AG20443 (cell line): ENCODE results near the gene LRIG1.

ENCODE experiments used
- DNase-seq: peaks from one replicate; pipeline ENCODE4 v3.0.0; 2012; ENCODE audit warnings: low spot score, mixed read lengths

Gene LRIG1

GRCh38 chr3:66486646-66487045 lies 14.2 kb downstream of the LRIG1 start:
- DNase-seq = peak; percentile 61

DNA sequence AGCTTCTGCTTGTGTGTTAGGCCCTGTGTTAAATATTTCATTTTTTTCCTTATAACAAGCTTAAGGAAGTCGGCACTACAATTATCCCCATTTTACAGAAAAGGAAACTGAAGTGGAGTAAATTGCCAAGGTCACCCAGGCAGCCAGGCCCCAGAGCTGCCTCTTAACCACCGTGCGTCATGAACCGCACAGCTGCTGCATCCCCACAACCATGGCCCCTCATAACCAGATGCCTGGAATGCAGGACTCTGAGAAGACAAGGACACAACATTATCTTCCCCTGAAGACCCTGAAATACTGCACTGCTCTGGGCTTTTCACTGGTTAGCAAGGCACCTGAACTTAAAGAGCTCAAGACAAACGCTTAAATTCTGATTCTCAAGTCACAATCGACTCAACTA lies 14.6 kb downstream of the LRIG1 start:
- DNase-seq = peak; percentile 35

- DNase-seq = peak; percentile 53
These were observed 15.4 kb downstream of the LRIG1 start for GRCh38 chr3:66485291-66485968.

- no peak for DNase-seq
These were observed 16.5 kb downstream of the LRIG1 start for GRCh38 chr3:66484106-66484844.

GRCh38 chr3:66483409-66483906 lies 17.4 kb downstream of the LRIG1 start:
- DNase-seq = peak; percentile 24

- peak; percentile 59 for DNase-seq
These were observed 17.8 kb downstream of the LRIG1 start for GRCh38 chr3:66483006-66483405.

DNA sequence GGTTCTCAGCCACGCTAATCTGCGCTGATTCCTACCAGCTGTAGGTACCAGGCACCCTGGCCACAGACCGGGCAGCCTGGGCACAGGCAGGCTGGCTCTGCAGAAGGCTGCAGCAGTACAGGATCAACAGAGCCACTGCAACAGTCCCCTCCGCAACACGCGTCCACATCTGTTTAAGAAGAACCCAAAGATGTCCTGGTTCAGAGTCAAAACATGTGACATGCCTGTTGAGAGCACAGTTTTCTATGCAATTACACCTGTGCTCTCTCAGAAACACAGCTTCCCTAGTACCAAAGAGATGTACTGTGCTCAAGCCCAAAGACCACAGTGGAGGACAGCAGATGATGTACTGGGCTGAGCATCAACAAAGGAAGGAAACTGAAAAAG lies 18.8 kb downstream of the LRIG1 start:
- DNase-seq = no peak

DNA sequence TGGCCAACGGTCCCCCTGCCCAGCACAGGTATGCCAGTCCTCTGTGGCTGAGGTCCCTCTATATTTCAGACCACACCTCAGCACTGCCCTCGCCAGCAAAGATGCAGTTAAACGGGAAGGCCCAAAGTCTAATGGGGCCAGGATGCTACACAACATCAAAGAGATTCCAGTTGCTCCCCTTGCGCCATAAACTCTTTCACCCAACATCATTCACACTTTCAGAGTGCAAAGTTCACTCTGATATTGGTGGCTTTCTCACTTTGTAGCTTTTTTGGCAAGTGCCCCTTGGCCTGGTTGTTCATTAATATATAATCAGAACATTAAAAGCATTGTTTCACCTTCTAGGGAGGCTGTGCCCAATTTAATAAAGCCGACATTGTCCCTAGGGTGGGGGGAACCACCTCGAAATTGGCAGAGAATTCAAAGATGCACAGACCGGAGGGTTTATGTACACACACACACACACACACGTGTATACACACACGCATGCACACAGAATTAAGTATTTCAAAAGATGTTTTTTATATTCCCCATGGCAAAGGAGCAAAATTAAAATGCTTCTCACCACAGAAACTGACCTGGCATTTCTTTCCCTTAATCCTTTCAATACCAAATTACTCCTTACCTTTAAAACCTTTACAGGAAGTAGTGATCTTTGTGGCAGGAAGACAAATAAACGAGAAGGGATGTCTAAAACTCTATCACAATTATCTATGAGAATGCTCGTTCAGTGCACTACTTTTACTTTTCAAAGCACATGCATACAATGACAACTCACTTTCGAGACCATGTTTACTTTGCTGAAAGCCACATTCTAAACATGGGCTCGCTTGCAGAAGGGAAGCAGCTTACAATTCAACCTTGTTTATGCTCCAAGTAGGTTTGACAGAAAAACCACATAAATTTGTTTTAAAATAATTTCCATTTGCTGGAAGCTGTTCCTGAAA lies 19.5 kb downstream of the LRIG1 start:
- DNase-seq = no peak

DNA sequence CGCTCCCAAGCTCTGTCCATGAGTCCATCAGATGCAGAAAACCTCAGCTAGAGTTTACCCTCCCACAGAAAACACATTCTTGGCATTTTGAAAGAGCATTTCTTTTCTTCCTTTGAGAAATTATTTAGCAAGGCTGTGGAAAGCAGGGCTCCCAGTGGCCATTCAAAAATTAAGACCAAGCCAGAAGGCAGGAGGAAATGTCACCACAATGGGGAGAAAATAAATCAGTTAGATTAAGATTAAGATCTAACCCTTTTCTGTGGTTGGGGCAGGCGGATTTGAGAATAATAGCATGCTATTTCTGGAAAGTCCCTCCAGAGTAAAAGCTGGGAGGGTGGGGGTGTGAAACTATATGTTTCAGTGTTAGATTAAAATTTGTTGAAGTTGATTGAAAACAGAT lies 20.2 kb downstream of the LRIG1 start:
- DNase-seq = peak; percentile 36

DNA sequence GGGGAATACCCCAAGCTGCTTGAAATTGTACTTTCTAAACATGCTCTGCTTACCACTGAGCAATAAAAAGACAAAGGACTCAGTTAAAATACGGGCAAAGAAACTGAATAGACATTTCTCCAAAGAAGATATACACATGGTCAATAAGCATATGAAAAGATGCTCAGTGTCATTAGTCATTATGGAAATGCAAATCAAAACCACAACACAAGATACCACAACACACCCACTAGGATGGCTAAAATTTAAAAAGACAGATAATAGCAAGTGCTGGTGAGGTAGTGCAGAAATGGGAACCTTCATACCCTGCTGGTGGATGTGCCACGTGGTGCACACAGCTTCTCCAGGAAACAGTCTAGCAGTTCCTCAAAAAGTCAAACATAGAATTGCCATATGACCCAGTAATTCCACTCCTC lies 21.3 kb downstream of the LRIG1 start:
- no peak for DNase-seq

DNA sequence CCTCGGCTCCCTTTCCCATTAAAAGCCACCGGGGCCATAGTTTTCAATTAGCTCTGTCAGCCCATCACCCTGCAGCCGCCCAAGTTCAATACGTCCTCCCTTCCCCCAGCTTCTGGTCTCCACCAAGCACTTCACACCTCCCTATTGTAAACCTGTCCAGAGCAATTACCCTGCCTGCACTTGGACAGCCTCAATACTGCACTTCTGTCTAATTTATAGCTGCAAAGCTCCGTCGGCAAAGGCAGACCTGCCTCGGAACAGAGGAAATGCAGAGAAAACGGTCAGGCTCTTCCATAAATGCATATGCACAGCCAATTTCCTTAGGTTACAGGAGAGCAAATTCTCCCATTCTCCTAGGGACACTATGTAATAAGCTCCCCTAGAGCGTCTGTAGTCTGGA lies 21.9 kb downstream of the LRIG1 start:
- DNase-seq = no peak

- DNase-seq = no peak
These were observed 23.0 kb downstream of the LRIG1 start for GRCh38 chr3:66477856-66478255.

GRCh38 chr3:66476852-66477381 lies 23.9 kb downstream of the LRIG1 start:
- DNase-seq = no peak

GRCh38 chr3:66475386-66476020 lies 25.3 kb downstream of the LRIG1 start:
- DNase-seq = no peak

GRCh38 chr3:66473692-66474091 lies 27.1 kb downstream of the LRIG1 start:
- peak; percentile 51 for DNase-seq

DNA sequence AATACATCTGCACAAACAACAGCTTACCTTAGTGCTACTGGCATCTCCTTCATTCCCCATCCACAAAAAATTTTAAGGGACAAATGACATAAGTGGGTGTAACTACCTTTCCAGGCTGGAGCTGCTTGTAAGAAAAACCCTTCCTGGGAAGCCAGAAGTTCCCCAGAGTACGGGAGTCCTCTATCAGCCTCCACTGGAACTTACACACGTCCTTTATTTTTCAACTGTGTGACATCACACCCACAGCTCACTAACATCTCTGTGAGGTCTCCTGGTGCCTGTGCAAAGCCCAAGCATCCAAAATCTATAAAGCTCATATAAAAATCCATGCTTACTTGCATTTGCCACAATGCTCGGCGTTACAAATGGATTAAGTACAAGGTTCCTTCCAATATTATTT lies 27.6 kb downstream of the LRIG1 start:
- no peak for DNase-seq

DNA sequence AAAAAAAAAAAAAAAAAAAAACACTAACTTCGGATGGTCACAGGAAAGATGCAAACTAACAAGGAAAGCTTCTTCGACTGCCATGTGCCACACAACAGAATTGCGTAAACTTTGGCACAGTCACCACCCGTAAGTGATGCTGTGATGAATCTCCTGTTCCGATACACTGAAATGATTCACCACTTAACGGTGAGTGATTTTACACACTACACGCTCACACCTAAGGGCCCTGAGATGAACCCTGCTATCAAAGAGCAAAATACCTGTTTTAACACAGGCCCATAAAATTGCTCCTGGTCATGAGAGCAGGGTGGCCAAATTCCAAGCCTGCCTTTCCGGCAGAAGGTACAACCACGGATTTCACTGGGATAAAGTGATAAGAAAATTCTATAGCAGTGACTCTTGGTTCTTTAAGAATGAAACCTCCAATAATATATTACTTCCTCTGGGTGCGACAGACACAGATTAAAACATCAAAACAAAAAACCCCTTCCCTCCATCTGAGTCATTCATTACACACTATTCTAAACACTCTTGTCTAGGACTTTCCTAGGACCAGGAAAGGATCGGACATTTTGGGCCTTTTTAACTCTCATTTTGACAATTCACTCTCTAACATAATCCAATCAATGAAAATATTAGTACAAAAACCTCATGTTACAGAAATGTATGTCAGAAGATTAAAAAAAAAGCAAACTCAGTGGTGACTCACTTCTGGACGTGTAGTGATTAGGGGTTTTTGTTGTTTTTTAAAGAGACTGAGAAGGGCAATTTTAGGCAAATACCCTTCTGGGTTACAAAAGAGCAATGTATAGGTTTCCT lies 28.3 kb downstream of the LRIG1 start:
- DNase-seq = peak; percentile 41

DNA sequence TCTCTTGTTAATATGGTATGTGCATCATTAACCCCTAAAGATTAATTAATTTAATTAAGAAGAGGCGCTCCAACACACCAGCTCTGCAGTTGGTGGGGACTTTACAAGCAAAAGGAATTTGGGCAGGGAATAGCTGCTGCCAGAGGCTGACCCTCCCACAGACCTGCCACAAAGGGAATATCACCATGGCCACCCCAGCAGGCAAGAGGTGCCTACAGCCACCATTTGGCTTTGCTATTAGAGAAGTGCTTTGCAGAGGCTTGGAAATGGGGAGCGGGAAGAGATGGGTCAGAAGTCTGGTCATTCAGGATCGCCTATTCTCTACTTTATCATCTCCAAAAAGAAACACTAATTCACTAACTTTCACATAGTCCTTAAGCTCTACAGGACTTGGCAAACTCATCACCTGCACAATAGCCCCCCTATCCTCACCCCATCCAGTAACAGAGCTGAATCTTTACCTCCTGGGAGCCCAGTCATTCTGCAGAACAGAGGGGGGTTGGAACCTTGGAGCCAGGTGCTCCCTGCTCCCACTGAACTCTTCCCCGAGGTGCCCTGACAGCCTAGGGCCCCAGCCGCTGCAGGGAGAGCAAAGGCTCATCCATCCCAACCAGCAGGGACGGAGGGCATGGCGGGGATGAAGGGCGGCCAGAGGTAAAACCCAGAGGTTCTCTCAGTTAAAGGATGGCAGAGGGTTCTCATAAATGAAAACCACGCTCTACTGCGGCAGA lies 29.7 kb downstream of the LRIG1 start:
- no peak for DNase-seq

DNA sequence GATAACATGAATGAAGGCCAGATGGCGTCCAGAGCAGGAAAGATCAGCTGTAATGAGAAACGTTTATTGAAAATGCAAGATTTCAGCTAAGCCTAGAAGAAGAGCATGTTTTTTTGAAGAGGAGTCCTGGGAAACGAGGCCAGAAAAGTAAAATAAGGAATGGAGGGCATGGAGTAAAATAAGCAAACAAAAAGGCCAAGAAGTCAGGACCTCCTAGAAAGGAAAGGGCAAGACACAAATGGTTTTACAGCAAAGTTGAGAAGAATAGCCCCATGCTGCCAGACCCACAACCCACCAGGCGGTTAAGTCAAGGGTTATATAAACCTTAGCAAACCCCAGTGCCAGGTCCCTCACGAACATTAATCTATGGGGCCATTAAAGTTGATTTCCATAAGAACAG lies 30.5 kb downstream of the LRIG1 start:
- no peak for DNase-seq

- no peak for DNase-seq
These were observed 31.6 kb downstream of the LRIG1 start for GRCh38 chr3:66469220-66469640.
